Measurements from ENCODE around the gene COPS9. TPM values are rescaled to one million over a fixed set of nuclear protein-coding genes. Genes with fewer than 3 reads are reported as not detected.

The COPS9 gene
- total RNA-seq, 1 donor from 2014 or later, result 143 TPM

DNA sequence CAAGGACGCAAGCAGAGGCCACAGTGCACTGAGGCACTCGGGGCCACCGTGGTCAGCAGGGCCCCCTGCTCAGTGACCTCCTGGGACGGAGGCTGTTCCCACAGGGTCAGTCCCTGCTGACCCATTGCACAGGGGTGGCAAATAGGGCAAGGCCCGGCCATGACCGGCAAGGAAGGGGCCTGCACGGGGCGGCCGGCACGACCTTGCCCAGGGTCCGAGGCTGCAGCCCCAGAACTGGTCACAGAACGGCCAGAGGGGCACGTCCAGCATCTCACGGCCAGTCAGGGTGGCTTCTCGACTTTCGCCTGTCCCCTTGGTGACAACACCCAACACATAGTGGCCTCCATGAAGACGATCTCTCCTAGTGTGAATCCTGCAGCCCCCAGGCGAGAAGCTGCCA is 31.9 kb upstream of the COPS9 start:
- no peaks in the 10 kb centered on the region for H3K27me3 Mint-ChIP-seq (ENCODE audit: low read depth)
- TF ChIP-seq CTCF (conservative IDR thresholded peaks at IDR 0.05), result no peak
- H3K4me1 Mint-ChIP-seq, result peaks cover 5% of the 10 kb centered on the region
- H3K9me3 Mint-ChIP-seq, result no peaks in the 10 kb centered on the region
- DNase-seq (ENCODE audit: low read depth, low spot score), result no peak
- no peak overlapping the region for H3K4me3 Mint-ChIP-seq
- no peak overlapping the region for H3K27ac Mint-ChIP-seq (ENCODE audit: unreplicated experiment)
- H3K36me3 Mint-ChIP-seq (ENCODE audit: low read depth), result no peaks in the 10 kb centered on the region

DNA sequence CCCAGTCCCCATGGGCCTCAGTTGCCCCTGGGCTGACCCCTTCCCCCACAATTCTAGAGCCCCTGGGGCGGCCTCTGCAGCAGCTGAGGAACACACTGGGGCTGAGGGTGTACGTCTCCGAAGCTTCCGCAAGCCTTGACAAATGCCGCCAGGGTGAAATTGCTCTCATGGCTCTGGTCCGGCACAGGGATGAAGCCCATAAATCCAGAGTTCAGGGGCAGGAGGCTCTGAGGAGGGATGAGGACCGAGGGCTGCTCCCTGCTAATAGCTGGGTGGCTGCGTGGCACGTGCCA is 31.4 kb upstream of the COPS9 start:
- no peak overlapping the region for H3K27ac Mint-ChIP-seq (ENCODE audit: unreplicated experiment)
- peaks cover 5% of the 10 kb centered on the region for H3K4me1 Mint-ChIP-seq
- DNase-seq (ENCODE audit: low read depth, low spot score), result no peak
- H3K4me3 Mint-ChIP-seq, result no peak overlapping the region
- no peaks in the 10 kb centered on the region for H3K36me3 Mint-ChIP-seq (ENCODE audit: low read depth)
- TF ChIP-seq CTCF (conservative IDR thresholded peaks at IDR 0.05), result no peak
- H3K27me3 Mint-ChIP-seq (ENCODE audit: low read depth), result no peaks in the 10 kb centered on the region
- H3K9me3 Mint-ChIP-seq, result no peaks in the 10 kb centered on the region

GRCh38 chr2:240166761-240167587 is 30.9 kb upstream of the COPS9 start:
- Mint-ChIP-seq H3K36me3 (ENCODE audit: low read depth) (no peaks in the 10 kb centered on the region), H3K27ac (ENCODE audit: unreplicated experiment) (no peak overlapping the region), H3K4me1 (peaks cover 5% of the 10 kb centered on the region), H3K4me3 (no peak overlapping the region), H3K27me3 (ENCODE audit: low read depth) (no peaks in the 10 kb centered on the region), H3K9me3 (no peaks in the 10 kb centered on the region)
- TF ChIP-seq CTCF (conservative IDR thresholded peaks at IDR 0.05), result no peak
- no peak for DNase-seq (ENCODE audit: low read depth, low spot score)

GRCh38 chr2:240166191-240166590 is 30.1 kb upstream of the COPS9 start:
- DNase-seq (ENCODE audit: low read depth, low spot score), result no peak

GRCh38 chr2:240165661-240166060 is 29.6 kb upstream of the COPS9 start:
- Mint-ChIP-seq H3K27me3 (ENCODE audit: low read depth) (no peaks in the 10 kb centered on the region), H3K4me3 (no peak overlapping the region), H3K27ac (ENCODE audit: unreplicated experiment) (peak overlapping the region; percentile 43), H3K36me3 (ENCODE audit: low read depth) (no peaks in the 10 kb centered on the region), H3K9me3 (no peaks in the 10 kb centered on the region), H3K4me1 (peaks cover 5% of the 10 kb centered on the region)
- TF ChIP-seq CTCF (conservative IDR thresholded peaks at IDR 0.05), result no peak
- no peak for DNase-seq (ENCODE audit: low read depth, low spot score)

More at GRCh38 chr2:240166191-240166590, 30.1 kb upstream of the COPS9 start:
- Mint-ChIP-seq H3K9me3 (no peaks in the 10 kb centered on the region), H3K36me3 (ENCODE audit: low read depth) (no peaks in the 10 kb centered on the region), H3K4me1 (peaks cover 5% of the 10 kb centered on the region), H3K27ac (ENCODE audit: unreplicated experiment) (no peak overlapping the region), H3K27me3 (ENCODE audit: low read depth) (no peaks in the 10 kb centered on the region), H3K4me3 (no peak overlapping the region)
- TF ChIP-seq CTCF (conservative IDR thresholded peaks at IDR 0.05), result no peak

Data from neural crest cell (in vitro differentiated cells).